HG03039 (cell line): Measurements from ENCODE around the gene SBF1.

Experiments
- ATAC-seq: cut with Tn5 transposase; IDR thresholded peaks from one replicate; pipeline ENCODE4 v1.9.1; 2021; ENCODE audit warnings: mild to moderate bottlenecking, moderate library complexity; ENCODE audit not compliant: unreplicated experiment

The SBF1 gene

GRCh38 chr22:50485221-50486131 is 10.6 kb upstream of the SBF1 start:
- no peak for ATAC-seq

- no peak for ATAC-seq
These were observed 9.4 kb upstream of the SBF1 start for GRCh38 chr22:50483977-50484853.

- no peak for ATAC-seq
These were observed 8.7 kb upstream of the SBF1 start for GRCh38 chr22:50483556-50483955.

- ATAC-seq, result no peak
These were observed 8.3 kb upstream of the SBF1 start for GRCh38 chr22:50483106-50483505.

GRCh38 chr22:50482107-50483074 is 7.6 kb upstream of the SBF1 start:
- no peak for ATAC-seq

GRCh38 chr22:50481440-50482106 is 6.7 kb upstream of the SBF1 start, which contains the start of gene ADM2:
Gene ADM2 (plus strand): TSS chr22:50481543. CDS start chr22:50481848, 305 bp downstream.
- no peak for ATAC-seq

- ATAC-seq, result no peak
These were observed 6.2 kb upstream of the SBF1 start for GRCh38 chr22:50481045-50481439.

GRCh38 chr22:50479721-50480120 is 4.9 kb upstream of the SBF1 start:
- ATAC-seq, result no peak

GRCh38 chr22:50477923-50478322 is 3.1 kb upstream of the SBF1 start:
- ATAC-seq, result no peak

- no peak for ATAC-seq
These were observed 2.0 kb upstream of the SBF1 start for GRCh38 chr22:50476868-50477267.

- ATAC-seq, result no peak
These were observed 792 bp upstream of the SBF1 start for GRCh38 chr22:50475652-50476002.

GRCh38 chr22:50473855-50474671 is 772 bp downstream of the SBF1 start:
- ATAC-seq, result no peak

- ATAC-seq, result no peak
These were observed 1.7 kb downstream of the SBF1 start for GRCh38 chr22:50473088-50473487.

GRCh38 chr22:50471962-50472361 is 2.9 kb downstream of the SBF1 start:
- ATAC-seq, result no peak

- no peak for ATAC-seq
These were observed 3.5 kb downstream of the SBF1 start for GRCh38 chr22:50471197-50471847.

- no peak for ATAC-seq
These were observed 4.3 kb downstream of the SBF1 start for GRCh38 chr22:50470491-50470890.

GRCh38 chr22:50469377-50470305 is 5.2 kb downstream of the SBF1 start:
- ATAC-seq, result no peak

- ATAC-seq, result no peak
These were observed 6.2 kb downstream of the SBF1 start for GRCh38 chr22:50468626-50469025.
